Loucy (cell line): ENCODE results near the gene COL23A1.

Experiments
- H2AFZ ChIP-seq: fragments of 200-600 bp; sonication (generic); 2 replicates; pipeline ENCODE4 v1.6.0; 2016; ENCODE audit warnings: antibody characterized with exemption, mild to moderate bottlenecking, low read length, moderate library complexity
- H3F3A ChIP-seq: fragments of 200-600 bp; 2 replicates; pipeline ENCODE4 v1.6.0; 2016; ENCODE audit warnings: antibody characterized with exemption, low read depth, mild to moderate bottlenecking
- H3K27me3 ChIP-seq: fragments of 200-600 bp; sonication (generic); 2 replicates; pipeline ENCODE4 v1.6.1; 2014; ENCODE audit warnings: low read length, mild to moderate bottlenecking; ENCODE audit not compliant: insufficient read depth, poor library complexity, severe bottlenecking
- H3K36me3 ChIP-seq: fragments of 200-600 bp; sonication (generic); 2 replicates; pipeline ENCODE4 v1.6.1; 2016; ENCODE audit warnings: low read length; ENCODE audit not compliant: insufficient read depth
- H3K4me1 ChIP-seq: fragments of 200-600 bp; sonication (generic); 2 replicates; pipeline ENCODE4 v1.5.1; 2014; ENCODE audit warnings: low read length, mild to moderate bottlenecking; ENCODE audit not compliant: insufficient read depth, poor library complexity, severe bottlenecking
- H3K4me2 ChIP-seq: fragments of 200-600 bp; sonication (generic); 2 replicates; pipeline ENCODE4 v1.6.0; 2014; ENCODE audit warnings: antibody characterized with exemption, low read length, low read depth, mild to moderate bottlenecking; ENCODE audit not compliant: poor library complexity, severe bottlenecking
- H3K4me3 ChIP-seq: fragments of 200-600 bp; sonication (generic); 2 replicates; pipeline ENCODE4 v1.5.1; 2014; ENCODE audit warnings: low read length, mild to moderate bottlenecking, mixed read lengths; ENCODE audit not compliant: poor library complexity, severe bottlenecking
- H3K79me2 ChIP-seq: fragments of 200-600 bp; sonication (generic); 2 replicates; pipeline ENCODE4 v1.6.1; 2014; ENCODE audit warnings: low read length; ENCODE audit not compliant: insufficient read depth
- H3K9ac ChIP-seq: fragments of 200-600 bp; sonication (generic); 2 replicates; pipeline ENCODE4 v1.6.0; 2014; ENCODE audit warnings: mild to moderate bottlenecking, low read depth, low read length, moderate library complexity; ENCODE audit not compliant: poor library complexity, severe bottlenecking
- H3K9me2 ChIP-seq: fragments of 200-600 bp; sonication (generic); replicated peaks from 2 replicates; pipeline ENCODE4 v1.6.1; 2016; ENCODE audit warnings: low read depth, low read length, mixed read lengths
- H3K9me3 ChIP-seq: fragments of 200-600 bp; sonication (generic); 2 replicates; pipeline ENCODE4 v1.6.1; 2014; ENCODE audit warnings: mild to moderate bottlenecking, antibody characterized with exemption, low read length, low read depth; ENCODE audit not compliant: insufficient read depth
- H4K20me1 ChIP-seq: fragments of 200-600 bp; sonication (generic); 2 replicates; pipeline ENCODE4 v1.6.0; 2014; ENCODE audit warnings: antibody characterized with exemption, low read length, mild to moderate bottlenecking; ENCODE audit not compliant: insufficient read depth, poor library complexity, severe bottlenecking
- CTCF ChIP-seq: fragments of 200-600 bp; sonication (generic); conservative IDR thresholded peaks from 2 replicates; pipeline ENCODE4 v1.5.1; 2014; ENCODE audit warnings: mild to moderate bottlenecking, antibody characterized with exemption, low read length
- EZH2phosphoT487 ChIP-seq: fragments of 200-600 bp; IDR thresholded peaks from 2 replicates; pipeline ENCODE4 v1.6.1; 2018; ENCODE audit warnings: antibody characterized with exemption, mild to moderate bottlenecking, moderate library complexity, borderline replicate concordance

The COL23A1 gene

GRCh38 chr5:178325679-178326373, 264.4 kb downstream of the COL23A1 start:
- H3K36me3 ChIP-seq, result no peaks in the 10 kb centered on the region
- TF ChIP-seq EZH2phosphoT487, result no peak
- no peak for TF ChIP-seq CTCF
- no peaks in the 10 kb centered on the region for H3K27me3 ChIP-seq
- H3F3A ChIP-seq, result no peaks in the 10 kb centered on the region
- H3K9ac ChIP-seq, result no peak overlapping the region
- no peak overlapping the region for H2AFZ ChIP-seq
- H3K4me2 ChIP-seq, result no peak overlapping the region
- H4K20me1 ChIP-seq, result no peaks in the 10 kb centered on the region
- H3K79me2 ChIP-seq, result no peaks in the 10 kb centered on the region
- H3K4me3 ChIP-seq, result no peak overlapping the region
- H3K9me2 ChIP-seq, result no peaks in the 10 kb centered on the region
- H3K9me3 ChIP-seq, result no peaks in the 10 kb centered on the region
- H3K4me1 ChIP-seq, result no peaks in the 10 kb centered on the region

- Histone ChIP-seq H3K9ac (no peak overlapping the region), H3K4me1 (no peaks in the 10 kb centered on the region), H3K36me3 (no peaks in the 10 kb centered on the region), H3K79me2 (no peaks in the 10 kb centered on the region), H3K27me3 (no peaks in the 10 kb centered on the region), H3K9me2 (no peaks in the 10 kb centered on the region), H4K20me1 (no peaks in the 10 kb centered on the region), H3K4me3 (no peak overlapping the region), H3K4me2 (no peak overlapping the region), H3F3A (no peaks in the 10 kb centered on the region), H3K9me3 (no peaks in the 10 kb centered on the region), H2AFZ (no peak overlapping the region)
- TF ChIP-seq EZH2phosphoT487 (no peak), CTCF (no peak)
These were observed 264.9 kb downstream of the COL23A1 start for GRCh38 chr5:178325311-178325678.

GRCh38 chr5:178324481-178325310, 265.5 kb downstream of the COL23A1 start:
- Histone ChIP-seq H4K20me1 (no peaks in the 10 kb centered on the region), H2AFZ (no peak overlapping the region), H3K79me2 (no peaks in the 10 kb centered on the region), H3K9me3 (no peaks in the 10 kb centered on the region), H3F3A (no peaks in the 10 kb centered on the region), H3K4me3 (no peak overlapping the region), H3K27me3 (no peaks in the 10 kb centered on the region), H3K4me2 (no peak overlapping the region), H3K4me1 (no peaks in the 10 kb centered on the region), H3K36me3 (no peaks in the 10 kb centered on the region), H3K9ac (no peak overlapping the region), H3K9me2 (no peaks in the 10 kb centered on the region)
- TF ChIP-seq EZH2phosphoT487 (no peak), CTCF (no peak)
